HG02678 (cell line): ENCODE measurements around the gene WDFY4.
A peak's percentile ranks its signal among the peaks of the same experiment; 100 is the strongest.

ENCODE experiments used
- ATAC-seq: cut with Tn5 transposase; IDR thresholded peaks from one replicate; pipeline ENCODE4 v1.9.1; 2021; ENCODE audit warnings: mild to moderate bottlenecking, moderate library complexity; ENCODE audit not compliant: unreplicated experiment

WDFY4 gene

DNA sequence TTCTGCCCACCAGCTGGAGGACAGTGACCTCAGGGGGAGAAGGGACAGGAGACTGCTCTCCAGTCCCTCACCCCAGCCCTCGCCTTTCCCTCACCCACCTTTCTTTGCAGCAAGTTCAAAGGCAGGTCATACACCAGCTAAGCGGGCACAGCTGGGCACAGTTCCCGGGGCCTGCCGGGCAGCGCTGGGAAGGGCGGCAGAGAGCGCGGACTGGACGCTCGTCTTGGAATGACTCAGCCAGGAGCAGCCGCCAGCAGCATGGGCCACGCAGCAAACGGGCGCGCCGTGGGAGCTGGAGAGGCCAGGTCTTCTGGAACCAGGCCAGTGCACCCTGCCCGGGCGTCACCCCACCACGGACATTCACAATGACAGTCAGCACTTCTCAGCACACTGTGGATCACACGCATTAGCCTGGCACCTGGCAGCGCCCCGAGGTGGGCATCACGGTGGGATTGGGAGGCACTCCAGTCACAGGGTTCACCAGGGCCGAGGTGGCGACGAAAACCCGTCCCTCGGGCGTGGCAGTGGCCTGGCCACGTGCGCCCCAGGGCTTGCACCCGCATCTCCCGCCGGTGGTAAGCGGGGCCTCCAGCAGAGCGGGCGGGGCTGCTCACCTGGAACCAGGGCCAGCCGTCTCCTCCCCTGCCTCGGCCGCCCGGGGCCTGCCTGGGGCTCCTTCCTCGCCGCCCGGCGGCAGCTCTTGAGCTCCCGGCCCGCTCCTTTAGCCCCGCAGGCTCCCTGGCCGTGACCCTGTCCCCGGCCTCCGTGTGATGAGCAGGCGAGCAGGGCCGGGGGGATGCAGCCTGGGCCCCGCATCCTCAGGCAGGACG lies 29.0 kb upstream of the WDFY4 start:
- no peak for ATAC-seq

DNA sequence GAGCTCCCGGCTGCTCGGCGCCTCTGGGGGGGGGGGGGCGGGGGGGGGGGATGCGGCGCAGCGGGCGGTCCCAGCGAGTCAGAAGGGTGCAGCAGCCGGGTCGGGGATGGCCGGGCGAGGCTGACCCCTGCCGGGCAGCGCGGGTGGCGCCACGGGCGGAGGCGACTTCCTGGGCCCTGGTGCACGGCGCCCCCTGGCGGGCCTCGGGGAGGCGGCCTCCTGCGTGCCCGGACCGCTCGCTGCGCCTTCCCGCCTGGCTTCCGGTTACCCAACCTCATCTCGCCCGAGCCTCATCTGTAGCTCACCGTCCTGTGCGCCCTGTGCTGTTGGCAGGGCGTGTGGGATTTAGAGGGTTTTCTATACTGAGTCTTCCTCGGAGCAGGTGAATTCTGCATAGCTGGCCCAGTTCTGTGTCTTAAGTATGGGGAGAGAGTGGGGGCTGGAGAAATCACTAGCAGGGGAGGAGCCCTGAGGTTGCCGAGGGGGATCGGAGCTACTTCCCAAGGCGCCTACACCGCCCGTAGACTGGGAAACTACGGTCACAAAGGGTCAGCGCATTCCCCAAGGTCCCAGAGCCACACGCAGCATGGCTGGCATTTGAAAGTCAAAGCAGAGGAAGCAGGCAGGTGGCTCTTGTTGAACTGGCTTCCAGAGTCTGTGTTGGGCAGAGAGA lies 28.3 kb upstream of the WDFY4 start:
- ATAC-seq = peak; percentile 87

DNA sequence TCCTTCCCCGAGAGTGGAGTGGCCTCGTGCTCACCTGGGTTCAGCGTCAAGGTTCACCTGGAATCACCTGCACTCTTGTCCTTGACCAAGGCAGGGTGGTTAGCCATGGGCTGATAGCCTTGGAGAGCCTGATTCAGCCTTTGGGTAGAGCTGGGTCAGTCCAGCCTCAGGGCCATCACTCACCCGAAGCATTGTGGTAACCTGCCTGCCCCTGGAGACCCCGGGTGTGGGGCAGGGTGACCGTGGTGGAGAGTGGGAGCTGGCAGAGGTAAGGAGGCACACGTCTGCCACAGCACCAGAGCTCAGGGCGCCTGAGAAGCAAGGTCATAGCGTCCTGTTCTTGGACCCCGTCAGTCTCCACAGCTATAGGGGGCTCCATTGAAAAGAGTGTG lies 27.8 kb upstream of the WDFY4 start:
- ATAC-seq = no peak

DNA sequence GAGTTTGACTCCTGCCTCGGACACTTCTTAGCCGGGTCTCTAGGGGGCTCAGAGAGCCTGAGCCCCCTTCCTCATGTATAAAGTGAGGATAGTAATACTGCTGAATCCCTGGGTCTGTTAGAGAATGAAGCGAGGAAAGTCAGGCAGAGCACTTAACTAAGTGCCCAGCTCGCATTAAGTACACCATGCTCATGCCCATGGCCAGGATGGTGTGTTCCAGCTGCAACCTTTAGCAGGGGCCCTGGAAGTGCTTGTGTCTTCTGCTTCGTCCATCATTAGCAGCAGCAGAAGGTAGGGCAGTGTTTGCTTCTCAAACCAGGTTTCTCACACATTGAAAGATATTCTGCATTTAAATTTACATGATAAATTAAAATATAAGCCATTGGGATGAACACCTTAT lies 27.3 kb upstream of the WDFY4 start:
- ATAC-seq = no peak

DNA sequence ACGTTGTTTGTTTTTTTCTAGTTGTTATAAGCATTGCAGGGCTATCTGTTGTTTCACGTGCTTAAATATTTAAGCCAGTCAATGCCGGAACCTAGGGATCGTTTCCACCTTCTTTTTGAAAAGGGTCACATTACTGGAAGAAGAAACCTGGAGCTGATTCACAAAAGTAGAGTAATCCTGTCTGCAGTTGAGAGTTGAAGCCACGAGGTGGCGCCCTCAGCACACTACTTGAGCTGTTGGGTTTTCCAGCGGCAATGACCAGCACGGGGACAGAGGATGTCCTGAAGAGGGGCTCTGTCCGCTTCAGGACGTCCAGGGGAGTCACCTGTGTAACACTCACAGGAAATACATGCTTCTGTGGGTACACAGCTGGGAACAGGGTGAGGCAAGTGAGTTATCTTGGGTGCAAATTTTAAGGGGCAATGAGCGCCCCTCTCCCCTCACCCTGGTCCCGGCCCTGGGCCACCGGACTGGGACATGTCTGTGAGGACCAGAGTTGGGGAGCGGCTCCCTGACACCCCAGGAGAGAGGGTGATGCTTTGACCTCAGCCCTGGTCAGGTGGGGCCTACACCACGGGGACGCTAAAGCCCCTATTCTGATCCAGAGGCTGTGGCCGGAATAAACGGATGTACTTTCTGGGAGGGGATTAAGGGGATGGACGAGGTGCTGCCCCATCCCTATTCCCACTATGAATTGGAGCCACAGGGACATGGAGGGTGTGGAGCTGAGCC lies 26.3 kb upstream of the WDFY4 start:
- no peak for ATAC-seq

DNA sequence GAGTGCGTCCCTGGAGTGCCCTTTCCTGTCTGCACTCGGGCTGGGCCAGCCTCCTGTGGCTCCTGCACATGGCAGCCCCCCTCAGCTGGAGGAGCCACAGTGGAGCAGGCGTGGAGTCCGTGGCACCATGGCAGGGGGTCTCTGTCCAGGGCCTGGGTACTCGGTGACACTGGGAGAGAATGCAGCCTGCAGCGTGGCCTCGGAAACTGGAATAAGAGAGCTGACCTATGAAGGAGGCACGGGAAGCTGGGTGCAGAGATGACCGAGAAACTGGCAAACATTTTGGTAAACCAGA lies 25.8 kb upstream of the WDFY4 start:
- no peak for ATAC-seq

DNA sequence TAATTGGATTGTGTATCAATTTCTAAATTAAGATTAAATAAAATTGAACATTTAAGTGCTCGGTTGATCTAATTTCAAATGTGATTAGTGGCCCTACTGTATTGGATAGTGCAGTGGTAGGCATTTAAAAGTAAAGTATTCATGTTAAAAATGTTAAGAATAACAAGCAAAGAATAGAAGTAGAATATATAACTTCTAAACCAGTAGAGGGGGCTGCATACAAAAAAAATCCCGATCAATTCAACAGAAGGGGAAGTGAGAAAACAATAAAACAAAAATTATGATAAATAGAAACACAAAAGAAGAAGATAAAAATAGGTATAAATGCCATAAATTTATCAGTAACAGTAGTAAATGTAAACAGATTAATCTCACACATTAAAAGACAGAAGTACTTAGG lies 24.9 kb upstream of the WDFY4 start:
- no peak for ATAC-seq

DNA sequence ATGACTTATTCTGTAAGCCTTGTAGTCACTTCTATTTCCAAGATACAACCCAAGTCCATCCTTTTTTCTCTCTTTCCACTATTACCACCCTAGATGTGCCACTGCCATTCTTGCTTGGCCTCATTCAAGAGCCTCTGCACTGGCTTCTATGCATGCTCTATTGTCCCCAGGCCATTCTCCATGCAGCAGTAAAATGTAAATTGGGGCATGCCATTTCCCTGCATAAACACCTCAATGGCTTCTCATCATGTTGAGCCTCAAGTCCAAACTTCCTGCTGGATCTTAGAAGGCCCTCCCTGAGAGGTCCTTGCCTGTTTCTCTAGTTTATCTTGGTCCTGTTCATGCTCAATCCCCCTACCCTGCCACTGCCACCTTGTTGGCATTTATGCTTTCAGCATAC lies 23.2 kb upstream of the WDFY4 start:
- no peak for ATAC-seq

DNA sequence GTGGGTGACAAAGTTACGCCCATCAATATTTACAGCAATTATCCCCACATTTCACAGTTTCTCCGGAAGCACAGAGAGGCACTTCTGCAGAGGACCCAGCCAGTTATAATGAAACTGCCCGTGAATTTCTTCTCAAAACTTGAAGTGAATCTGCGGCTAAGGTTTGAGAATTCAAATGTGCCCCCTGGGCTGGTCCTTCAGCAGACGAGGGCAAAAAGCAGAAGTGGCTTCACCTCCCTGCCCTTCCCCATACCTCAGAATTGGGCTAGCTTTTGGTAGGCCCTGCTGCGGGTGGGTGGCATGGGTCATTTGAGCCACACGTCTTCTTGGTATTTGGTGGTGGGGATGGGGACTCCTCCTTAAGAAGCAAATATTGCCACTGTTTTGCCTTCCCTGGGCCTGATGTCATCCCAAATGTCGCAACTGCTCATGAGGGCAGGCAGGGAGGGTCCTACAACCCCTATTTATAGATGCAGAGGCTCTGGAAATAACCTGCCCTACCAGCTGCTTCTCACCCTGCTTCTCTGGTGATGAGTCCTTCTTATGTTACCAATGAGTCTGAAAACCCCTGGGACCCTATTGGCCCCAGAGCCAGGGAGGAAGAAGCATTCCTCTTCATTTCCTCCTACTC lies 16.6 kb upstream of the WDFY4 start:
- ATAC-seq = peak; percentile 44

DNA sequence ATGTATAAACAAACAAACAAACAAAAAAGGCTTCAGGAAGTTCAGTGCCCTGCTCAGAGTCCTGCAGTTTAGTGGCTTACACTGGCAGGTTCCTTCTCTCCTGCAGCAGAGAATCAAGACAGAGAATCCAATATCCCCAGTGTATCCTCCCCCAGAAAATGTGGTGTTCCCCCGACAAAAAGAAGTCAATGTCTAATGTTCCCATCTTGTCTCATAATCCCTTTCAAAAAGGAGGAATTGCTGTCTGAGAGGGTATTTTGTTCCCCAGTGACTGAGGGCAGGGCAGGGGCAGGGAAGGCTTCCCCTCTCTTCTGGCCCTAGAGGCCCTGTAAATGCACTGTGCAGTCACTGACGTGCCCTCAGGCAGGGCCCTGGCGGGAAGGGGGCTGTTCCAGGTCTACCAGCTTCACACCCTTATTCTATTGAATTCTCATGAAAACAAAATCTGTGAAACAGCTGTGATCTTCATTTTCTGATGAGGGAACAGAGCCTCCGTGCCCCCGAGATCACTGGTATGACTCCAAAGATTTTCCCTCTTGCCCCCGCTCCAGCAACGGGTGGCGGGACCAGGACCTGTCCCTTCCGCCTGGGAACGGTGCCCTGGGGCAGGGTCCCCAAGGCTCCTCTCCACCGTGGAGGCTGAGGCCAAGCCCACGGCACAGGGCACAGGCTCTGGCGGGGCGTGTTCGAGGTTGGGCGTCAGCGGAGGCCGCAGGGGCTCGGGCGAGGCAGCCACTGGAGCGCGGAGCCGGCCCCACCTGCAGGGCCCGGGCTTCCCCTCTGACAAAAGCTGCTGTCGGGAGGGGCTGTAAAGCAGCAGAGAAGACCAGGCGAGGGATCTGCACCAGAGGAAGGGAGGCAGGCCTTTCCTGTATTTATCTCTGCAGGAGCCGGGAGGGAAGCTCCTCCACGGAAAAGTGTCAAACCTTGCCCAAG lies 13.4 kb upstream of the WDFY4 start:
- peak; percentile 66 for ATAC-seq

DNA sequence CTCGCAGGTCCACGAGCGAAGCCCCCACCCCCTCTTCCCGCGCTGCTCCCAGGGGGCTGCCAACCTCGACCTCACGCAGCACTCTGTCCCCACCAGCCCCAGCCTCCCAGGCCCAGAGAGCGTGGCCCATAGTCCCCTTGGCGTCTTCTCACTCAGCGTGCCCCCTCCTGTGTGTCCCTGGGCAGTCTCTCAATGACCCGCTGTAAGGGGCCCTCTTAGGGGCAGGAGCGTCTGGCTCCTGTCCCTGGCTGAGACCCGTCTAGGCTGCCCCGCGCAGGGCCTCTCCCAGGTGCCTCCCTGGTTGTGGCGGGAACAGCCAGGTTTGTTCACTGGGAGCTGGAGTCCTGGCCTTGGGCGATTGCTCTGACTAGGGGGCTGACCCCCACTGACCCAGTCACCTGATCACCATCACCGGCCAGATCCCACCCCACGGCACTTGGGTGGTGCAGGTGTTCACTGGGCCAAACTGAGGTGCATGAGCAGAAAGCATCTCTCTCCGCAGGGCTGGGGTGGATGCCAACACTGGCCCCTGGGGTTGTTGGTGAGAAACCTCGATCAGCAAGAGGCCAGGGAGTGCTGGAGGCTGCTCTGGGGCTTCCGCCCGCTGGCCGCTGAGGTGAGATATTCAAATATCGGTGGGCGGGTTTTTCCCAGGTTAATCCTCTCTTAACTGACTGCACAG lies 12.6 kb upstream of the WDFY4 start:
- peak; percentile 39 for ATAC-seq

DNA sequence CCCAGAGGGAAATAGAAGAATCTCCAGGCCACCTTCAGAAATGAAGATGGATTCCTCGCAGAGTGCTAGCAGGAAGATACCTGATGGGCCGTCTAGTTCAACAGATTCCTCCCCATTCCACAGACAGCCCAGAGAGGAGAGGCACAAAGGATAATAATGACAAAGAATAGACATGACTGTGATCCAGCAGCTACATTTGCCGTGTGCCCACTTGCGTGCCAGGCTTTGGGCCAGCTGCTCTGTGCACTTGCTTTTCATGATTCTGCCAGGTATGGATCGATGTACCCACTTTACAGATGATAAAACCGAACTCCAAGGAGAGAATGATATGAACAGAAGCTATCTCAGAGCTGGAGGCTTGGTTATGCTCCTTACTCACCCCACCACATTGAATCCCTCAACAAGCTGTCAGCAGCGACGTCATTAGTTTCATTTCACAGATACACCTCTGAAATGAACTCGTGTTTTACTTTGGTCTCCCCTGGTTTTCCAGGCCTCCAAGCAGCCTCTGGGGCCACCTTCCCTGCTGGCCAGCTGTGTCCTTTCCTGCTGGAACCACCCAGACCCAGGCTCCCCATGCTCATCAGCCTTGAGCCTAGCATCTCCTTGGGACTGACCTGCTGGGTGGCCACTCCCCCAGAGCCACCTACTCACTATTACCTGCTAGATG lies 11.9 kb upstream of the WDFY4 start:
- peak; percentile 0 for ATAC-seq

DNA sequence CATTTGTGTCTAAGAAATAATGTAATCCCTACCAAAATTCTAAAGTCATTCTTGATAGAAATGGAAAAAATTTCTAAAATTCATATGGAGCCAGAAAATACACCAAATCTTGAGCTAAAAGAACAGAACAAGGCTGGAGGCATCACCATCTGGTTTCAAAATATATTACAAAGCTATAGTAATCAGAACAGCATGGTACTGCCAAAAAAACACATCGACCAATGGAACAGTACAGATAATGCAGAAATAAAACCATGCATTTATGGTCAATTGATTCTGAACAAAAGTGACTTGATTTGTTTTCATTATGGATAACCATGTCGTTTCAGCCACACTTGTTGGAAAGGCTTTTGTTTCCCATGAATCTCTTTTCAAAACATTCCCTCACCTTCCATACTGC lies 7.0 kb upstream of the WDFY4 start:
- ATAC-seq = no peak

DNA sequence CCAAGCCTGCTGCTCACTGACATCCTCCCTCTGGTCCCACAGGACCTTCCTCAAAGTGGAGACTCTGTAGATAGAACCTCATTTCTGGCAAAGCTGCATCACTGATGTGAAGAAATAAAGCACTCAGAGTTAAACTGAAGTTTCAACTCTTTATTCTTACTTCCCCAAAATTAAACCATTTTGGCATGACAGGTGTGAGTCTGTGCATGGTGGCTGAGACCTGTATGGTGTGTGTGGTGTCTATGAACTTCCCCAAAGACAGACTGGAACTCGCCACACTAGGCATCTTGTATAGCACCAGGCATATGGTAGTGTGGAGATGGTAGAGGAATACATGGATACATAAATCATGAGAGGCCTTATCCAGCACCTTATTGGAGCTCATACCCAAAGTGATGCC lies 6.6 kb upstream of the WDFY4 start:
- ATAC-seq = peak; percentile 74

DNA sequence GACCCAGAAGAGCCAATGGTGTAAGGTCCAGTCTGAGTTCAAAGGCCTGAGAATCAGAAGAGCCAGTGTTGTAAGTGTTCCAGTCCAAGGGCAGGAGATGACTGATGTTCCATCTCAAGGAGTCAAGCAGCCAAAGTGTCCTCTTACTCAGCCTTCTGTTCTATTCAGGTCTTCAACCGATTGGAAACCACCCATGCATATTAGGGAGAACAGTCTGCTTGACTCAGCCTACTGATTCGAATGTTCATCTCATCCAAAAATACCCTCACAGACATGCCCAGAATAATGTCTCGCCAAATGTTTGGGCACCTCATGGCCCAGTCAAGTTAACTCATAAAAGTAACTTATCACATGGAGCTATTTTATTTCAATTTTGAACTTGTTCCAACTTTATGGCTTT lies 2.9 kb upstream of the WDFY4 start:
- no peak for ATAC-seq

DNA sequence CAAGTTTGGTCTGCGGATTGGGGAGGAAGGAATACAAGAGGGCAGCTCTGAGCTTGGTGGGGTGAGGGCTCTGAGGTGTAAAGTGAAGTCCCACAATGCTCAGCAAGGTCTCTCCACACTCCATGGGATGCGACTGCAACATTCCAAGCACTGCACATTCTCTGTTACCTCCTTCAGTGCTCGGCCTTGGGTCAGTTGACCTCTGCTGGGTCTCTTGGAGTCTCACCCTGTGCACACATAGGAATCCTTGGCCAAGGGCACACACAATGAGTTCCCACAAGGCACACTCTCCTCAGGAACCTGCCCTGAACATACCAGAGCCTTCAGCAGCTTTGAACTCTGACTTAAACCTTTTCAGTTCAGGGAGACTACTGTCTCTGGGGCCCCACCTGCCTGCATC lies 2.4 kb upstream of the WDFY4 start:
- ATAC-seq = no peak

DNA sequence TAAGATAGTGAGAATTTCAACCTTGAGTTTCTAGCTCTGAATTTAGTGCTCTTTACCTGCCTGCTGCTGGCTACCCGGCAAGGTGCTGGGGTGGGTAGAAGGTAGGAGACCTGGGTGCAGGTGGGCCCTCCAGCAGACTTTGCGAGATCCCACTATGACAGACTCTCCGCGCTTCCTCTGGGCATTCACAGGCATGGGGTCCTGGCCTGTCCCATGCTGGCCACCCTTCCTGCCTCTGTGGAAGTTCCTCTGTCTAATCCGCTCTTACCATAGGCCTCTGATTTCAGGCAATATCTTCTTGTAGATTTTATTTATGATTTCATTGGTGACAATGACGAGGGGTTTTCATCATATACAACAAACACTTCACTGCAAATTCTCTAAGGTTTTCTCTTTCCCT lies 1.2 kb upstream of the WDFY4 start:
- ATAC-seq = no peak

DNA sequence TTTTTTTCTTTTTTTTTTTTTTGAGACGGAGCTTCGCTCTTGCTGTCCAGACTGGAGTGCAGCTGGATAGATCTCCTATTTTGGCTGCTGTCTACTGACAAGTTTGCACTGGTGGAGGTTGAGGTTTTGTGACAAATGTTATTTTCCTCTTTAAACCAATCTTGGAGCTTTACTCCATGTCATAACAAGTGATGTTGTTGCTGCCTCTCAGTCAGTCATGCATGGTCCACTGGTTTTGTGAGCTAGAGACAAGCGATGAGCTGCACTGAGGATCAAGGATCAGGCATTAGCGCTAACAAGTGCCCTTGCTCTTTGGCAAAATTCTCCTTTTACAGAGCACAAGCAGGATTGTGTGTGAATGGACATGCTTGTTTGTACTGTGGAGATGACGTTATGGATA lies 805 bp upstream of the WDFY4 start:
- no peak for ATAC-seq

DNA sequence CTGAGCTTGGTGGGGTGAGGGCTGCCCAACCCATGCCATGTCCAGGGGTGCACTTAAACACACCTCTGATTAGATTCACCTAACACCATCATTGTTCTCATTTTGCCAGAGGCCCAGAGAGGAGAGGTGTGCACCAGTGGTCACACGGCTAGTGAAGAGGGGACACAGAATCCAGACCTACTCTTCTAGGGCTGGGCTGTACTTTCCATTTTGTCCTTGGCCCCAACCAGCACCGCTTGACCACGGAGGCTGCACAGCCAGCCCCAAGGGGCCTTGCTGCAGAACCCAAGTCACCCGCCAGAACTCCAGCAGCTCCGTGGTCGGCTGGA lies 246 bp upstream of the WDFY4 start:
- ATAC-seq = no peak

DNA sequence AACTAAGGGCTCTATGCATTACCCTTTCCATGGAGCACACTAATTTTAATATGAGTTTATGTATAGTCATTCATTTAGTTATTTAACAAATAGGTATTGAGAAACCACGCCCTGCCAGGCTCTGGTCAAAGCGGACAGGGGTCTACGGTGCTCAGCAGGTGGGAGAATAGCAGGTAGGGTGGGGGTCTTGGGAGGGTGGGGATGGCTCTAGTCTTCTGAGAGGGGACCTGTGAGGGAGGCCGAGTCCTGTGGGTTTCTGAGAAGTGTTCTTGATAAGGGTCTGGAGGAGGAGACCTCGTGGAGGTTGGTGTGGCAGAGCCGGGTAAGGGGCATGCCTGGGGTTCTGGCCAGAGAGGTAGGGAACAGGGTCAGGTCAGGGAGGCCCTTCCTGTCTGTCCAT lies 1.1 kb downstream of the WDFY4 start:
- ATAC-seq = no peak
